GM12878 (cell line): ENCODE measurements around the gene TTLL11.

ENCODE experiments used
- CTCF ChIP-seq, 3 experiments: IDR thresholded peaks in 2 of 3; conservative IDR thresholded peaks in 1 of 3; 2 replicates each; pipeline ENCODE4 v1.5.1; 2011; ENCODE audit warnings: low read depth in 3 of 3, low read length in 3 of 3, mild to moderate bottlenecking in 3 of 3, control low read depth in 2 of 3, moderate library complexity in 2 of 3, inconsistent platforms in 1 of 3, mixed read lengths in 1 of 3; ENCODE audit not compliant: control insufficient read depth in 2 of 3, insufficient read depth in 1 of 3; ENCODE audit errors: extremely low read depth in 1 of 3
- JUND ChIP-seq: IDR thresholded peaks from 2 replicates; pipeline ENCODE4 v1.6.1; 2012; ENCODE audit warnings: low read depth, mild to moderate bottlenecking, low read length, improper control_type of control experiment, moderate library complexity
- POLR2AphosphoS5 ChIP-seq: IDR thresholded peaks from 2 replicates; pipeline ENCODE4 v1.6.1; 2011; ENCODE audit warnings: mild to moderate bottlenecking, low read length, inconsistent platforms
- ZBTB33 ChIP-seq: fragments of 450-650 bp; IDR thresholded peaks from 2 replicates; pipeline ENCODE4 v1.6.1; 2017; ENCODE audit warnings: mild to moderate bottlenecking
- ZNF207 ChIP-seq: fragments of 450-650 bp; IDR thresholded peaks from 2 replicates; pipeline ENCODE4 v1.6.1; 2014; ENCODE audit warnings: antibody characterized with exemption, mild to moderate bottlenecking, borderline replicate concordance
- ZZZ3 ChIP-seq: IDR thresholded peaks from 2 replicates; pipeline ENCODE4 v1.6.1; 2011; ENCODE audit warnings: low read depth; ENCODE audit not compliant: control insufficient read depth, insufficient read length
- TF ChIP-seq, protein P1 (sequence below): IDR thresholded peaks from 2 replicates; pipeline ENCODE4 v1.6.1; 2012; ENCODE audit warnings: low read depth, low read length, improper control_type of control experiment

DNA sequence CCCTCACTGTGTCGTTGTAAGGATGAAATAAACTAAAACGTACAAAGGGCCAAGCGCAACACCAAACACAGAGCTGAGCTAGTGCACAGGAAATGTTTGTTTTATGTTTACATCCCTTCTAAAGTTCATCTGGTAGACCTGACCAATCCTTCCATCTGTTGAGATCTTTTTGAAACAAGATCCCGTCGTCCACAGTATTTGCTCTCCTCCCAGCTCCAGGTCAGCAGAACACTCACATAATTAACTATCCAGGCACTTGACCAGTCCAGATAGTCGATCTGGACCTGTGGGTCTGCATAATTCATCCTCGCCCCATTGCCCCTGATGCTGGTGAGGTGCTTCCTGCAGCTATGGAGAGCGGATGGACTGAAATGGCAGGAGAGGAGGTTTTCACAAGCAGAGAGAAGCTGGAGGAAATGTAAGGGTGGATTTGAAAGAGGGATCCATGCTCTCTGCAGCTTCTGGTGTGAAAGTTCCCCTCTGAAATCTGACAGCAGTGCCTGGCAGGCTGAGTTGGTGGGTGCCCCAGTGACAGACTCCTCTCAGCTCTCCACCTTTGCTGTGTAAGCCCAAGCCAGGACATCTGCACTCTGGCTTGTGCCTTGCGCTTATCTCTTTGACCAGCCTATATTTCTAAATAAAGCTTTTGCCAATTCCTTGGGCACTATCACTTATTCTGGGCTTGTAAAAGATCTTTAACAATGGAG is 102.4 kb downstream of the TTLL11 start:
- no peak for TF ChIP-seq CTCF (IDR thresholded peaks at IDR 0.05 in 2 of 3, conservative IDR thresholded peaks at IDR 0.05 in 1 of 3; ENCODE audit: control insufficient read depth in 2 of 3, extremely low read depth in 1 of 3, insufficient read depth in 1 of 3, low read depth in 3 of 3, low read length in 3 of 3)
- no peak for TF ChIP-seq ZBTB33
- TF ChIP-seq ZNF207, result no peak
- TF ChIP-seq ZZZ3, result no peak
- TF ChIP-seq POLR2AphosphoS5, result no peak
- TF ChIP-seq, protein P1, sequence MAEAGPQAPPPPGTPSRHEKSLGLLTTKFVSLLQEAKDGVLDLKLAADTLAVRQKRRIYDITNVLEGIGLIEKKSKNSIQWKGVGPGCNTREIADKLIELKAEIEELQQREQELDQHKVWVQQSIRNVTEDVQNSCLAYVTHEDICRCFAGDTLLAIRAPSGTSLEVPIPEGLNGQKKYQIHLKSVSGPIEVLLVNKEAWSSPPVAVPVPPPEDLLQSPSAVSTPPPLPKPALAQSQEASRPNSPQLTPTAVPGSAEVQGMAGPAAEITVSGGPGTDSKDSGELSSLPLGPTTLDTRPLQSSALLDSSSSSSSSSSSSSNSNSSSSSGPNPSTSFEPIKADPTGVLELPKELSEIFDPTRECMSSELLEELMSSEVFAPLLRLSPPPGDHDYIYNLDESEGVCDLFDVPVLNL, result no peak
- TF ChIP-seq JUND, result no peak
